T-helper 1 cell (primary cell): Measurements from ENCODE around the gene CPNE1.

Experiments used
- DNase-seq, 5 donors: peaks; one replicate each; pipeline ENCODE4 v3.0.0-alpha.2; 2012 to 2020

The CPNE1 gene

DNA sequence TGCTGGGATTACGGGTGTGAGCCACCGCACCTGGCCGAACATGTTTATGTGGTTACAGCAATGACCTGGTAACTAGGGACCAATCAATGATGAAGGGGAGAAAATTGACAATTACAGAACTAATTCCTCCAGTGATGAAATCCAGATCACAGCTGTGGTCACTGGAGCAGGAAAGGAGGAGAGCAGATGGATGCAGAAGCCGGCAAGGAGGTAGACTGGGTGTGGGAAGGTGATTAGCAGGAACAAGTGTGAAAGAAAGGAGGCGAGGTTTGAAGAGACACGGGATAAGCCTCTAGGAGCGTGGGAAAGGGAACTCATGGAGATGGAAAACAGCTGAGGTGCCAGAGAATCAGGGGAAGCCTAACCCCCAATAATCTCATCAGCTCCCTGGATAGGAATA lies 66.2 kb downstream of the CPNE1 start:
- DNase-seq, result no peak

DNA sequence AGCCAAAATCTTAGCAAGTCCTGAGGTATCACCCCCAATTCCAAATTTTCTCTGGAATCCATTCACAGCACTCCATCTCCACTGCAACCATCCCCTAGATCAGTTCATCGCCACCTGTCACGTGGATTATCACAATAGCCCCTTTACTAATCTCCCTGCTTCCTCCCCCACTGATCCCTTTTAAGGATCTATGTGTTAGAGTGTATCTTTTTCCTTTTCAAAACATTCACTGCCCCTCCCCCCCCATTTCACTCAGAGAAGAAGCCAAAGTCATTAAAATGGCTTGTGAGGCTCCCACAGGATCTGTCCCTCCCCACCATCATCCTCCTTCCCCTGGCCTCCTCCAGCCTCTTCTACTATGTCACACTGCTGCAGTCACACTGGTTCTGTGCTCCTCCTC lies 67.5 kb downstream of the CPNE1 start:
- DNase-seq, result no peak

DNA sequence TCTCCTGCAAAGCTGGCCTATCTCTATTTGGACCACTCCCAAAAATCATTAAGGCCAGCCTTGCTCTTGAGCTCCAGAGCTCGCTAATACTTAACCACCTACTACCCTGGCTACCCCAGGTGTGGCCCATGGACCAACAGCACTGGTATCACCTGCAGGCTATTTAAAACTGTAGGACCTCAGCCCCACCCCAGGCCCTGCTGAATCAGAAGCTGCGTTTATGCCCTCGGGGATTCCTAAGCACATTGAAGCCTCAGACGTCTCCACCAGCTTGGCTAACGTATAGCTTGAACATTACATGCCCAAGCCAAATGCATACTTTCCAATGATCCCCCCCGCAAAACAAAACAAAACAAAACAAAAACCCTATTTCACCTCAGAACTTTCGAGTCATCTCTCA lies 68.8 kb downstream of the CPNE1 start:
- DNase-seq, result no peak

DNA sequence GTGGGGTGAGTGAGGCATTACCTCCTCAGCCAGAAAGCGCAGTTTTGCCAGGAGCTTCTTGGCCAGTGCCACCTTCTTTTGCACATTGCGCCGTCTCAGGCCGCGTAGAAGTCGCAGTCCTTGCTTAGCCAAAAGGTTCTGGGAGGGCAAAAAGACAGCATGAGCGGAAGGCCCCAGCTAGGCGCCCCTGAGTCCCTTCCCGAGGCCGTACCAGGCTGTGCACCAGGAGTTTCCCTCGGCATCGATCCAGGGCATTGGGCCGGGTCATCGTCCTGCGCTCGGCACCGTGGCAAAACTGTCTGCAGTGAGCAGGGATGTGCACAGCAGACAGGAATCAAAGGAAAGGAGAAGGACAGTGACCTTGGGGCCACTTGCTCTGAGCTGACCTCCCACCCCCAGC lies 69.2 kb downstream of the CPNE1 start:
- no peak for DNase-seq

DNA sequence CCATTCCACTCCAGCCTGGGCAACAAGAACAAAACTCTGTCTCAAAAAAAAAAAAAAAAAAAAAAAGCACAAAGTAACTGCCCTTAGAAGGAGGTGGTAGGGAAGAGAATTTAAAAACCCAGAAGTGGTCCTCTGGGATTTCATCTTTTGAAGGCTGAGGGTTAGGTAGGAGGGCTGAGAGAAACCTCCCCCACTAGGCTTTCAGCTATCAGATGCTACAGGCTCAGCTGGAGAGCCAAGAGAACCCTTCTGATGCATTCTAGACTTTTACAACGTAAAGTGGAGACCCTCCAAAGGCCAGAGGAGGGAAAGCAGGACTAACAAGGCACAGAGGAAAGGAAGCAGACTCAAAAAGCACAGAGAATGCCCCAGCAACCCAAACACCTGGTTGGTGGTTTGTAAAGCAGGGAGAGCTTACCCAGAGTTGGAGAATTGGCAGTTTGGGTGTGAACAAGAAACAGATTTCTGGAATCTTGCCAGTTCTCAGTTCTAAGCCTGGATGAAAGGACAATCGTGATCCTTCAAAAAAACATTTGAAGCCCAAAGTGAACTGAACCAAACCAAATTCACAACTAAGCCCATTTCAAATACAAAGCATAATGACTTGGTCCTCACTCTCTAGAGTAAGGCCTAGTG lies 72.2 kb downstream of the CPNE1 start:
- DNase-seq, result no peak

DNA sequence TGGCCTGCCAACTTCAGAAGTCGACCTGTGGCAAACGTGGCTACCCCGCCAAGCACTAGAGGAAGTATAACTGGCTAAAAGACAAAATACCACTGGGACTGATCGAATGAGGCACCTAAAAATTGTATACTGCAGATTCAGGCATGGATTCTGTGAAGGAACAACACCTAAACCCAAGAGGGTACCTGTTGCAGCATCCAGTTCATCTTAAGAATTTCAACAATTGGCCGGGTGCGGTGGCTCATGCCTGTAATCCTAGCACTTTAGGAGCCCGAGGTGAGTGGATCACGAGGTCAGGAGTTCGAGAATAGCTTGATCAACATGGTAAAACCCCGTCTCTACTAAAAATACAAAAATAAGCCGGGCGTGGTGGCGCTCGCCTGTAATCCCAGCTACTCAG lies 76.3 kb downstream of the CPNE1 start:
- DNase-seq, result no peak

DNA sequence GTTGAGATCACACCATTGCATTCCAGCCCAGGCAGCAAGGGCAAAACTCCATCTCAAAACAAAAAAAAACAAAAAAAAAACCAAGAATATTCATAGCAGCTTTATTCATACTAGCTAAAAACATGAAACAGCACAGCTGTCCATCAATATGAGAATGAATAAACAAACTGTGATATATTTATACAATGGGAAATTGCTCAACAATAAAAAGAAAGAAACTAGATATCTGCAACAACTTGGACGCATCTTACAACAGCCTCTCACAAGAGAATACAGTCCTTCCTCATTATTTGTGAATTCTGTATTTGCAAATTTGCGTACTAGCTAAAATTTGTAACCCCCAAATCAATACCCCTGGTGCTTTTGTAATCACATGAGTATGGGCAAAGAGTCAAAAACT lies 77.3 kb downstream of the CPNE1 start:
- DNase-seq, result no peak

DNA sequence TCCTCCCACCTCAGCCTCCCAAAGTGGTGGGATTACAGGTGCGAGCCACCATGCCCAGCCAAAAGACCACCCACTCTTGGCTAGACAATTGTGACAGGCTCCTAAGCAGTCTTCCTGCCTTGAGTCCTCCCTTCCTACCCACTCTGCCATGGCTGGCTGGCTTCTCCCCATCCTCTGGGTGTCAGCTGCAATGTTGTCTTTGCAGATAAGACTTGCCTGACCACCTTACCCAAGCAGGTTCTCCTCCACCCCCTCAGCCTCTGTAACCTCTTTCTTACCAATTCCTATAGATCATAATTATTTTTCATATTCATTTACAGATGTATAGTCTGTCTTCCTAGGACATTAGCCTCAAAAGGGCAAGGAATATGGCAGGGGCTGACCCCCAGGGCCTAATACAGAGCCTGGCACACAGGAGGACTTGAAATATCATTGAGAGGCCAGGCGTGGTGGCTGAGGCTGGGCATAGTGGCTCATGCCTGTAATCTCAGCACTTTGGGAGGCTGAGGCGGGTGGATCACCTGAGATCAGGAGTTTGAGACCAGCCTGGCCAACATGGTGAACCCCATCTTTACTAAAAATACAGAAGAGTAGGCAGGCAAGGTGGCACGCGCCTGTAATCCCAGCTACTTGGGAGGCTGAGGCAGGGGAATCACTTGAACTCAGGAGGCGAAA lies 77.8 kb downstream of the CPNE1 start:
- no peak for DNase-seq

DNA sequence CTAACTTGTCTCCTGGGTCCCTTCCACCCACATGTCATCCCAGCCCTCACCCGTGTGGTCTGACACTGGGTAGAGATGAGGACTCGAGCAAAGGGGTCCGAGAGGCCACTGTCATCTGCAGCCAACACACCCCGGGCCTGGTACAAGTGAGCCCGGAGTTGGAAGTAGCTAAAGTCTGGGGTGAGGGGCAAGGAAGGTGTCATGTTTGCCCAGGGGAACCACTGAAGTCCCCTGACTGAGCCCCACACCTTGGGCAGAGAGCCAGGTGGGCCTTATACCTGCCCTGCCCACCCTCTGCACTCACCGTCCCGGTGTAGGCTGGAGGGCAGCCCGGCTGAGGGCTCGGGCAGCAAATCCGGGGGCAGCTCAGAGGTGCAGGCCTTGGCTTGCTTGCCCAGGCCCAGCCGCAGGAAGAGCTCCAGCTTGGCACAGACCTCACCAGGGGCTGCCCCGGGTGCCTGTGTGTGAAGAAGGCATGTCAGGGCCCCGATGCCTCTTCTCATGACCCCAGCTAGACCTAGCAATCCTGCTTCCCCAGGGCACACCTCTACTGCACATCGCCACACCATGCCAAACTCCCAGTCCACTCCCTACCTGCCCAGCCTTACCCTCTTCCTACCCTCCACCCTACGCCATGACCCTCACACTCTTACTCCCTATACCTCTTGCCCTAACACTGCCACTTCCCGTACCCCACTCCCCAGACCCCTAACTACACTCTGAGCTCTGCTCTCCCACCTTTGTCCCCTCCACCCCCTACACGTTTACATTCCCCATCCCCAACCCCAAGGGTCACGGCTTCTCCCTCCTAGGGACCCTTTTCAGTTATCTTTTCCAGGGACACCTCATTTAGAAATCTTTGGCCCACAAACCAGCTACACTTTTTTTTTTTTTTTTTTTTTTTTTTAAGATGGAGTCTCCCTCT lies 80.8 kb downstream of the CPNE1 start:
- DNase-seq, result no peak

DNA sequence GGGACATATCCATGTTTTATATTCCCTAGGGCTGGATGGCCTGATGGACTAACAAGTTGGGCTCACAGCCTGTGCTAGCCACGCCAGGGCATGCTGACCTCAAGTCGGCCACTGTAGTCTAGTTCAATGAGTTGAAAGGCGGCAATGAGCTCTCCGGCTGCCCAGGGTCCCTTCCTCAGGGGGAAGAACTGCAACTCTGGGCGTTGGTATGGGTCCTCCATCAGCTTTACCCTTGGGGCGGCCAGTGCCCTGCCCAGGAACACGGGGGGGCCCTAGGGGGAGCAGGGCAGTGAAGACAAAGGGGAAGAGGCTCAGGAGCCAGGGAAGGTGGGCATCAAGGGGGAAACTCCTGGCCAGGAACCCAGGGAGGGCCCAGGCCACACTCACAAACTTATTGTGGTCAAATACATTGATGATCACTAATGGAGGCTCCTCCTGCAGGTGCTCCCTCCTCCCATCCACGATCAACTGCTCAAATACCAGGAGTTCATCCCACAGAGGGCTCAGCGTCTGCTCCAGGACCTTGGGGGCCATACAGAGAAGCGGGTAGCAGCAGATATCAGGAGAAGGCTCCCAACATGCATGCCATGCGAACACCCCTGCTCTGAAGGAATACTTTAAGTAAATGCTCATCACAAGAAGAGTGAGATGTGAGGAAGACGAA lies 81.8 kb downstream of the CPNE1 start:
- DNase-seq, result no peak

DNA sequence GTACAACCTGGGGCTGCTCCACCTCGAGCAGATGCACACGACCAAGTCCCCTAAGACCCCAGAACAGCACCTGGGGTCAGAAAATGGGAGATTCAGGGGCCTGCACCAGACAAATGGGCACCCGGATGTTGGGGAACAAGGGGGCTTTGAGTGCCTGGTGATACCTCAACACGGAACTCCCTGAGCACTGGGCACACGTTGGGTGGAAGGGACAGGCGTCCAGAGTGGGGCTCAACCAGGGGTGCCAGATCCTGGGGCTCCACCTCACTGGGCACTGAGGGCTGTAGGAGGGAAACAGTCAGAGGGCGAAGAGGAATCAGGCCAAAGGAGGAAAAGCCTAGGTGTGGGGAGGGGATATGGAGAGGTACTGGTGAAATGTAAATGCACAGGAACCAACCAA lies 82.6 kb downstream of the CPNE1 start:
- DNase-seq, result no peak

DNA sequence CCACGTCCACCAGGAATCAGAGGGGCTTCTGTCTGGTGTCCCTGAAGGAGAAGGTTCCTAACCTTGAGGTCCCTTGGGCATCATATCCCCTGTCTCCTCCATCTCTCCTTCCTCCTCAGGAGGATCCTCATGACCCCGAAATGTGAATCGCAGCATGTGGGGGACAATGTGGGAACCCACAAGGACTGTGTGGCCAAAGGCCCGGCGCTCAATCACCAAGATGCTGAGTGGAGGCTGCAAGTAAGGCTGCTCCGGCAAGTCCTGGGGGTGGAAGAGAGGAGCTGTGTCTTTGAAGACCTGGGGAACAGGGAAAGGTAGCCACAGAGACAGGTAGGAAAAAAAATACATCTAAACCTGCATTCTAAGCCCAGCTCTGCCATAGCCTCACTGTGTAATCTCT lies 85.5 kb downstream of the CPNE1 start:
- no peak for DNase-seq

DNA sequence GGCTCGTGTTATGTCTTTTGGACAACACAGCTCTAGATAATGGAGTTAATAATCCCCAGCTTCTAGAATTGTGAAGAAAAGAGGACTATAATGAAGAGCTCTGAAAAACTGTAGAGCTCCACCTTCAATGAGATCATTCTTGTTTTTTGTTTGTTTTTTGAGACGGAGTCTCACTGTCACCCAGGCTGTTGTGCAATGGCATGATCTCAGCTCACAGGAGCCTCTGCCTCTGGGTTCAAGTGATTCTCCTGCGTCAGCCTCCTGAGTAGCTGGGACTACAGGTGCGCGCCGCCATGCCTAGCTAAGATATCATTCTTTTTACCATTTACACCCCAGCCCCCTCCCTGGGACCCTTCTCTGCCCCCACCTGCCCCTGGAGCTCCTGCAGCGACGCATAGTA lies 86.2 kb downstream of the CPNE1 start:
- DNase-seq, result no peak

DNA sequence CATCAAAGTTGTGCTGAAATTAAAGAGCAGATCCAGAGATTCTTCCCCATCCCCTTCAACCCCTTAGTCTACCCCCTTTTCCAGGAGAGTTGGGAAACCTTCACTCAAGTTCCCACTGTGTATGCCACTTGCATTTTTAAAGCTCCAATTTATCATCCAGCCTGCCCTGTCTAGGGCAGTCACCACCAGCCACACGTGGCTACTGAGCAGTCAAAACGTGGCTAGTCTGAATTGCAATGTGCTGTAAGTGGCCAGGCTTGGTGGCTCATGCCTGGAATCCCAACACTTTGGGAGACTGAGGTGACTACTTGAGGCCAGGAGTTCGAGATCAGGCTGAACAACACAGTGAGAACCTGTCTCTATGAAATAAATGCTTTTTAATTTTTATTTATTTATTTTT lies 87.9 kb downstream of the CPNE1 start:
- no peak for DNase-seq
